ENCODE data around the gene CTCFL. TPM values are rescaled to one million over a fixed set of nuclear protein-coding genes. Genes with fewer than 3 reads are reported as not detected.

Gene CTCFL
- polyA plus RNA-seq, 6 donors from 2014 or later, result not detected

- H3K4me1 Mint-ChIP-seq, result peaks cover 18 to 27% (median 18%) of the 10 kb centered on the region in 3 donors
- peaks cover 0 to 7% (median 0%) of the 10 kb centered on the region in 7 donors for H3K9me3 Mint-ChIP-seq
- ATAC-seq (ENCODE audit: low read depth in 2 of 2) (no peak), DNase-seq (no peak)
- H3K27me3 Mint-ChIP-seq, result no peaks in the 10 kb centered on the region
- no peaks in the 10 kb centered on the region for H3K36me3 Mint-ChIP-seq
- H3K27ac Mint-ChIP-seq, result no peak overlapping the region
- H3K4me3 Mint-ChIP-seq, result no peak overlapping the region
Measured at GRCh38 chr20:57485770-57486169, 39.2 kb downstream of the CTCFL start.

DNA sequence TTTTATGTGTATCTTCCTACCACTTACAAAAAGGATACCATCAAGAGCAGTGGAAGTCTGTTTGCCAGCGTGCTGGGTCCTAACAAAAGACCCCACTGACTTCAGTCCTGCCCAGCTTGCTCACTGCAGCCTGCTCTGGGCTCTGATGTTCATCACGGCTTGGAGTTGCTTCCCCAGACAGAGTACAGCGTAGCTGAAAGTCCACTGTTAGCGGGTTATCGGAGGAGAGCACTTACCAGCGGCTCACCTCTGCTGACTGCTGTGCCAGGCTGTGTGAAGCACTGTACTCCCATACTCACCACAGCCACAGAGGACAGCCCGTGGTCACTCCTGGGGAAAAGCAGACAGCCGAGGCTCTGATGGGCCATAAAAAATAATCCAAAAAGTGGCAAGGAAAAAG lies 40.2 kb downstream of the CTCFL start:
- ATAC-seq (ENCODE audit: low read depth in 2 of 2) (no peak), DNase-seq (no peak)
- no peaks in the 10 kb centered on the region for H3K36me3 Mint-ChIP-seq
- H3K9me3 Mint-ChIP-seq, result peaks cover 0 to 7% (median 0%) of the 10 kb centered on the region in 7 donors
- H3K27ac Mint-ChIP-seq, result peak overlapping the region in 1 of 6 donors; percentile 43
- no peaks in the 10 kb centered on the region for H3K27me3 Mint-ChIP-seq
- H3K4me3 Mint-ChIP-seq, result no peak overlapping the region
- H3K4me1 Mint-ChIP-seq, result peaks cover 23 to 37% (median 28%) of the 10 kb centered on the region in 3 donors

GRCh38 chr20:57483287-57484050 lies 41.5 kb downstream of the CTCFL start:
- no peaks in the 10 kb centered on the region for H3K27me3 Mint-ChIP-seq
- peaks cover 0 to 7% (median 0%) of the 10 kb centered on the region in 7 donors for H3K9me3 Mint-ChIP-seq
- DNase-seq (no peak), ATAC-seq (ENCODE audit: low read depth in 2 of 2) (peak; percentile 18 to 42)
- H3K36me3 Mint-ChIP-seq, result no peaks in the 10 kb centered on the region
- peak overlapping the region in 2 of 8 donors; percentile 23 to 28 for H3K4me3 Mint-ChIP-seq
- H3K27ac Mint-ChIP-seq, result peak overlapping the region in 5 of 6 donors; percentile 37 to 97 (median 82)
- peaks cover 29 to 49% (median 36%) of the 10 kb centered on the region in 3 donors for H3K4me1 Mint-ChIP-seq

GRCh38 chr20:57482796-57483195 lies 42.1 kb downstream of the CTCFL start:
- H3K27ac Mint-ChIP-seq, result peak overlapping the region in 3 of 6 donors; percentile 60 to 97 (median 84)
- DNase-seq (no peak), ATAC-seq (ENCODE audit: low read depth in 2 of 2) (no peak)
- peaks cover 31 to 55% (median 42%) of the 10 kb centered on the region in 3 donors for H3K4me1 Mint-ChIP-seq
- peaks cover 0 to 7% (median 0%) of the 10 kb centered on the region in 7 donors for H3K9me3 Mint-ChIP-seq
- peak overlapping the region in 3 of 8 donors; percentile 12 to 89 (median 28) for H3K4me3 Mint-ChIP-seq
- H3K36me3 Mint-ChIP-seq, result no peaks in the 10 kb centered on the region
- no peaks in the 10 kb centered on the region for H3K27me3 Mint-ChIP-seq

DNA sequence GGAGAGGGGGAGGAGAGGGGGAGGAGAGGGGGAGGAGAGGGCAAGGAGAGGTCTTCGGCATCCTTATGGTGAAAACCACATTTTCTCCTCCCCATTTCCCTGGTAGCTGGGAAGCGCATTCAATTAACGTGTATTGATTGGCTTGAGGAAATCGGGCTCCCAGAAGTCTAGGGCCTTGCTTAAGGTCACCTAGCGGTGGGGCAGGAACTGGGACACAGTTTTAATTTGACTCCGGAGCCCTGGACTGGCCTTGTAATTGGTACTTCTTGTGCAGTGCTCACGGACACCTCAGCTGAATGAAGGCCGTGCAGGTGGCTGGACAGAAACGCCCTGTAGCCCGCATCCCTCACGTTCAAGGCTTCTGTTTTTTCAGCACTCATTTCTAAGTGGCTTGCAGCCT lies 42.8 kb downstream of the CTCFL start:
- no peaks in the 10 kb centered on the region for H3K36me3 Mint-ChIP-seq
- no peak for DNase-seq
- peaks cover 0 to 7% (median 0%) of the 10 kb centered on the region in 7 donors for H3K9me3 Mint-ChIP-seq
- H3K27me3 Mint-ChIP-seq, result no peaks in the 10 kb centered on the region
- peak overlapping the region in 4 of 6 donors; percentile 44 to 86 (median 68) for H3K27ac Mint-ChIP-seq
- peak overlapping the region in 6 of 8 donors; percentile 12 to 89 (median 76) for H3K4me3 Mint-ChIP-seq
- no peak for ATAC-seq (ENCODE audit: low read depth in 2 of 2)
- H3K4me1 Mint-ChIP-seq, result peaks cover 37 to 62% (median 49%) of the 10 kb centered on the region in 3 donors

GRCh38 chr20:57481281-57481711 lies 43.6 kb downstream of the CTCFL start:
- DNase-seq, result no peak
- Mint-ChIP-seq H3K36me3 (no peaks in the 10 kb centered on the region), H3K27me3 (no peaks in the 10 kb centered on the region), H3K4me3 (peak overlapping the region; percentile 35 to 89 (median 82)), H3K9me3 (peaks cover 0 to 7% (median 0%) of the 10 kb centered on the region in 7 donors), H3K27ac (peak overlapping the region in 5 of 6 donors; percentile 42 to 95 (median 89)), H3K4me1 (peaks cover 39 to 70% (median 56%) of the 10 kb centered on the region in 3 donors)
- ATAC-seq (ENCODE audit: low read depth in 2 of 2), result peak; percentile 31 to 44

DNA sequence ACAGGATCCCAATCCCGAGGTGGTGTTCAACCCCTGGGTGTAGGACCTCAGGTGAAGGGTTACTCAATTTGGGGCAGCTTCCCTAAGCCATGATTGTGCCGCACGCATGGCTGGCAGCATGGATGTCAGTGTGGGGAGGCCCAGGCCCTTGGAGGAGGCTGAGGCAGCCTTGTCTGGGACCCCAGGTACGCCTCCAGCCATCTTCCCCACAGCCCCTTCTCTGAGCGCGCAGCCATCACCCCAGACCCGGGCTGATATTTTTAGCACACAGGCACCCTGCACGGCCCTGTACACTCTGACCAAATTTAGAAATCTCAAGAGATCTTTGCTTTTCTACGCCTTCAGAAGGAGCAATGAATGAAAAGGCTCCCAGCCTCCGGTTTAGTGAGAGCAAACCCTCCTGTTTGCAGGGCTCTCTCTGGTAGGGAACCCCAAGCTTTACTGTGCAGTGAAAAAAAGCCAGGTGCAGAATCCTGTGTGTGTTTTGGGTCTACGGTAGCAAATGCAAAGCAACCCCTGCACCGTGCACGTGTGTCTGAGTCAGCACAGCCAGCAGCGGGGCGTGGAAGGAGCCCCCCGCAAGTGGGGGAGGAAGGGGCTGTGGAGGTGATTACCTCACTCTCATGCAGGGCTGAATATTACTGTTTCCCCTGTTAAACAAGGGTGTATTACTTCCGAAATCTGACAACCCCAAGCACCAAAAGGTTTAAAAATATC lies 44.3 kb downstream of the CTCFL start:
- peak; percentile 85 for DNase-seq
- no peaks in the 10 kb centered on the region for H3K36me3 Mint-ChIP-seq
- peak overlapping the region in 4 of 6 donors; percentile 86 to 95 (median 92) for H3K27ac Mint-ChIP-seq
- peaks cover 0 to 6% (median 0%) of the 10 kb centered on the region in 7 donors for H3K9me3 Mint-ChIP-seq
- H3K4me1 Mint-ChIP-seq, result peaks cover 46 to 77% (median 63%) of the 10 kb centered on the region in 3 donors
- H3K27me3 Mint-ChIP-seq, result no peaks in the 10 kb centered on the region
- H3K4me3 Mint-ChIP-seq, result peak overlapping the region; percentile 35 to 89 (median 82)
- ATAC-seq (ENCODE audit: low read depth in 2 of 2), result peak; percentile 78 to 79

GRCh38 chr20:57479196-57479595 lies 45.7 kb downstream of the CTCFL start:
- no peak for ATAC-seq (ENCODE audit: low read depth in 2 of 2)

DNA sequence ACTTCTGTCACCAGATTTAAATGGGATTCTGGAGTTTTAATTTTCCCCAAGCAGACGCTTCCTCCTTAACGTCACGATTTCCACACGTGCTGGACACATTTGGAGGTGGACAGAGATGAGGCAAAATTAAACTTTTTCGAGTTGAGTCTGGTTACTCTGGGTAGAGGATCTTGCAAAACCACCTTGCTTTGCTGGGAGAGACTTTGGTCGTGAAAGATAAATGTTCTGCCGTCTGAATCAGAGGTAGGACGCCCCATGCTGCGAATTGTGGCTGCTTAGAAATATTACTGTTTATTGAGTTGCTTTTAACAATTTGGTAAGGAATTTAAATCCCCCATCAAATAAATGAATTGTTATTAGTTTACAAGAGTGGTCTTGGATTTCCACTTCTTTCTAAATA lies 46.8 kb downstream of the CTCFL start:
- Mint-ChIP-seq H3K27me3 (no peaks in the 10 kb centered on the region), H3K27ac (peak overlapping the region in 3 of 6 donors; percentile 57 to 95 (median 88)), H3K9me3 (peaks cover 0 to 2% (median 0%) of the 10 kb centered on the region in 7 donors), H3K4me1 (peaks cover 61 to 97% (median 87%) of the 10 kb centered on the region in 3 donors), H3K4me3 (peak overlapping the region in 2 of 8 donors; percentile 40 to 67), H3K36me3 (no peaks in the 10 kb centered on the region)
- DNase-seq, result no peak
- no peak for ATAC-seq (ENCODE audit: low read depth in 2 of 2)

More at GRCh38 chr20:57479196-57479595, 45.7 kb downstream of the CTCFL start:
- H3K36me3 Mint-ChIP-seq, result no peaks in the 10 kb centered on the region
- peaks cover 54 to 91% (median 77%) of the 10 kb centered on the region in 3 donors for H3K4me1 Mint-ChIP-seq
- peak overlapping the region in 5 of 8 donors; percentile 21 to 61 (median 42) for H3K4me3 Mint-ChIP-seq
- no peaks in the 10 kb centered on the region for H3K27me3 Mint-ChIP-seq
- peaks cover 0 to 6% (median 0%) of the 10 kb centered on the region in 7 donors for H3K9me3 Mint-ChIP-seq
- peak overlapping the region in 2 of 6 donors; percentile 30 to 31 for H3K27ac Mint-ChIP-seq
- no peak for DNase-seq

- Mint-ChIP-seq H3K27ac (peak overlapping the region; percentile 53 to 98 (median 96)), H3K27me3 (no peaks in the 10 kb centered on the region), H3K9me3 (peaks cover 0 to 2% (median 0%) of the 10 kb centered on the region in 7 donors), H3K4me3 (peak overlapping the region; percentile 55 to 94 (median 86)), H3K36me3 (no peaks in the 10 kb centered on the region), H3K4me1 (peaks cover 63 to 97% (median 90%) of the 10 kb centered on the region in 3 donors)
- no peak for ATAC-seq (ENCODE audit: low read depth in 2 of 2)
- no peak for DNase-seq
Measured at GRCh38 chr20:57476641-57477461, 48.1 kb downstream of the CTCFL start.

DNA sequence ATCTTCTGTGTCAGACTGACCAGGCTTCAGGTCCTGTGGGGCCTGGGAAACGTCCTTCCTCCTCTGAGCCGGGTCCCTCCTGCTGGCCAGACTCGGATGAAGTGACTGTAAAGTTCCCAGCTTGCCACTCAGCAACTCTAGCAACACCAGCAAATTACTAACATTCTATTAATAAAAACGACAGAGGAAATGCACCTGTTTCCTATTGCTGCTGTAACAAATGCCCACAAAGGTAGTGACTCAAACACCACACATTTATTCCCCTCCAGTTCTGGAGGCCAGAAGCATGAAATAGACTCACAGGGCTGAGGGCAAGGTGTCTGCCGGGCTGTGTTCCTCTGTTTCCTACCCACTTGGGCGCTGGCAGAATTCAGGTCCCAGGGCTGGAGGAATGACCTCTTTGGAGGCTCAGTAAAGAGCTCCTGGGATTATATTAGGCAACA lies 48.8 kb downstream of the CTCFL start:
- Mint-ChIP-seq H3K4me1 (peaks cover 56 to 95% (median 86%) of the 10 kb centered on the region in 3 donors), H3K9me3 (peaks cover 0 to 2% (median 0%) of the 10 kb centered on the region in 7 donors), H3K36me3 (no peaks in the 10 kb centered on the region), H3K4me3 (peak overlapping the region; percentile 65 to 94 (median 88)), H3K27me3 (no peaks in the 10 kb centered on the region), H3K27ac (peak overlapping the region; percentile 79 to 98 (median 94))
- ATAC-seq (ENCODE audit: low read depth in 2 of 2) (peak; percentile 58 to 59), DNase-seq (peak; percentile 68)

DNA sequence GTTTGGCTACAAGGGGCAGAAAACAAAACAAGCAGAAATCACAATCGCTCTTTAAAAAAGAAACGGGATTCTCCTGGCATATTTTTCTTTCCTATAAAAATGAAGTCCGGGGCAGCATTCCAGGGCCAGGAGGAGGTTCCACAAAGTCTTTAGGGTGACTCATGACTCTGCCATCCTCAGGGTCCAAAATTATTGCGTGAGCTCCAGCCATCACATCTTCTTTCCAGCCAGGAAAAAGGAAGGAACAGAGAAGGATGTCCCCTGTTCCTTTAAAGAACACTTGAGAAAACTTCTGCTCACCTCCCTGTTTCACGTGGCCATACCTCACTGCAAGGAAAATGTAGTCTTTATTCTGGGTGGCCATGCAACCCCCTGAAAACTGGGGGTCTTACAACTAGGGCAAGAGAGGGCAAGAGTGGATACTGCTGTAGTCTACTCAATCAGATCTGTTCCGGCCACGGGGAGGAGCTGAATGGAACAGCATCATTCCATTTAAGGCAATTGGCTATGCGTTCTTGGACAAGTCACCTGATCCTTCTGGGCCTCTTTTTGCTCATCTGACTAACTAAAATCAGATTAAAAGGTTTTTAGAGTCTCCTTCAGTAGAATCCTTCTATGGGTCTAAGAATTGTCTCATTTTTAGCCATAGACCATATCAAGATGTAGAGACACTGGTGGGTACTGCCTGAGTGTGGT lies 49.4 kb downstream of the CTCFL start:
- peaks cover 56 to 92% (median 86%) of the 10 kb centered on the region in 3 donors for H3K4me1 Mint-ChIP-seq
- no peaks in the 10 kb centered on the region for H3K36me3 Mint-ChIP-seq
- no peak for DNase-seq
- H3K27me3 Mint-ChIP-seq, result no peaks in the 10 kb centered on the region
- peak overlapping the region; percentile 72 to 94 (median 88) for H3K4me3 Mint-ChIP-seq
- peaks cover 0 to 2% (median 0%) of the 10 kb centered on the region in 7 donors for H3K9me3 Mint-ChIP-seq
- no peak for ATAC-seq (ENCODE audit: low read depth in 2 of 2)
- peak overlapping the region; percentile 79 to 98 (median 94) for H3K27ac Mint-ChIP-seq

Measured in naive B cell (primary cell).